ENCODE results near the gene SMYD3.

GRCh38 chr1:245963649-245964048, 543.4 kb downstream of the SMYD3 start:
- TF ChIP-seq CTCF (IDR thresholded peaks at IDR 0.05; ENCODE audit: poor library complexity) (no peak), EZH2 (IDR thresholded peaks at IDR 0.05; ENCODE audit: borderline replicate concordance) (no peak)

All from hepatocyte (in vitro differentiated cells).